ENCODE measurements around the gene WNT9B. TPM values are rescaled to one million over a fixed set of nuclear protein-coding genes. Genes with fewer than 3 reads are reported as not detected.

The WNT9B gene
- total and polyA plus RNA-seq, 2 donors: 0.02 to 0.05 TPM

DNA sequence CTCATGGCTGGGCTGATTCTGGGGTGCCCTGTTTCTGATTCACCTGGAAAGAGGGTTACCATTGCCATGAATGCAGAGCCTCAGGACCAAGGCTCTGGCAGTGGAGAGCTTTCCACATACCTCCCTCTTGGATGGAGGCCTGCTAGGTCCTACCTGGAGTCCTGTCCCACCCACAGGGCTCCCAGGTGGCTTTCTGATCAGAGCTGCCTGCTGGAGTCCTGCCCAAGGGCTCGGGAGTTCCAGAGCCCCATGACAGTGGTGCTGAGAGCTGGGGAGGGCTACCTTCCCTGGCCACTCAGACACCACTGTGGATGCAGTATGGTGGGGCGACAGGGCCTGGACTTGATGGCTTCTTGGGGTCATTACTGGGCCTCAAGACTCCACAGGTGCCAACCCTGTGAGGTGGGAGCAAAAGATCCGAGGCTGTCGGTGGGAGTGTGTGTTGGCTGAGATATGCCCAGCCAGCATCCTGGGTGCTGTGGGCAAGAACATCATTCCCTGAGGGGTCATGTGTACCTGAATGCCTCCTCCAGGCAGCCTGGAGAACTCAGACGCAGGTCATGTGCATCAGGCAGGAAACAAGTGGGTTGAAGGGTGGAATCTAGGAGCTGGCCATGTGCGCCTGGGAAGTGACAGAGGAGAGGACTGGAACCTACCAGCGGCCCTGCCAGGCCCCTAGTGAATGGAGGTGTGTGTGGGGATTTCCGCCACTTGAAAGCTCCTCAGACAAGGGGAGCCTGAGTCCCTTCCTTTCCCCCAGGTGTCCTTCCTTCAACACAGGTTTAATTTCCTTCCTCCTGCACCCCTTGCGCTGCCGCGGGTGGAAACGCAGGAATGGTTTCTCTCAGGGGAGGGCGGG, 30.6 kb upstream of the WNT9B start:
- H3K36me3 ChIP-seq (ENCODE audit: control insufficient read depth in 2 of 2, insufficient read depth in 2 of 2, low read length in 1 of 2): no peaks in the 10 kb centered on the region
- peaks cover 59 to 91% of the 10 kb centered on the region in 2 donors for H3K27me3 ChIP-seq (ENCODE audit: control insufficient read depth in 2 of 2, insufficient read depth in 1 of 2, low read length in 1 of 2)
- WGBS: 47% methylated on average over 13 of the region's 13 CpGs
- DNase-seq (ENCODE audit: low read depth in 6 of 9, low spot score in 9 of 9): no peak
- H3K4me3 ChIP-seq (ENCODE audit: low read length in 2 of 2): no peak overlapping the region
- H3K27ac ChIP-seq (ENCODE audit: low read depth in 1 of 2, low read length in 1 of 2): no peak overlapping the region
- H3K9me3 ChIP-seq (ENCODE audit: control insufficient read depth in 2 of 2, insufficient read depth in 1 of 2, low read length in 1 of 2): peaks cover 0 to 2% of the 10 kb centered on the region in 2 donors
- H3K4me1 ChIP-seq (ENCODE audit: control insufficient read depth in 2 of 2, insufficient read depth in 2 of 2, low read length in 2 of 2): peaks cover 9 to 15% of the 10 kb centered on the region in 2 donors

DNA sequence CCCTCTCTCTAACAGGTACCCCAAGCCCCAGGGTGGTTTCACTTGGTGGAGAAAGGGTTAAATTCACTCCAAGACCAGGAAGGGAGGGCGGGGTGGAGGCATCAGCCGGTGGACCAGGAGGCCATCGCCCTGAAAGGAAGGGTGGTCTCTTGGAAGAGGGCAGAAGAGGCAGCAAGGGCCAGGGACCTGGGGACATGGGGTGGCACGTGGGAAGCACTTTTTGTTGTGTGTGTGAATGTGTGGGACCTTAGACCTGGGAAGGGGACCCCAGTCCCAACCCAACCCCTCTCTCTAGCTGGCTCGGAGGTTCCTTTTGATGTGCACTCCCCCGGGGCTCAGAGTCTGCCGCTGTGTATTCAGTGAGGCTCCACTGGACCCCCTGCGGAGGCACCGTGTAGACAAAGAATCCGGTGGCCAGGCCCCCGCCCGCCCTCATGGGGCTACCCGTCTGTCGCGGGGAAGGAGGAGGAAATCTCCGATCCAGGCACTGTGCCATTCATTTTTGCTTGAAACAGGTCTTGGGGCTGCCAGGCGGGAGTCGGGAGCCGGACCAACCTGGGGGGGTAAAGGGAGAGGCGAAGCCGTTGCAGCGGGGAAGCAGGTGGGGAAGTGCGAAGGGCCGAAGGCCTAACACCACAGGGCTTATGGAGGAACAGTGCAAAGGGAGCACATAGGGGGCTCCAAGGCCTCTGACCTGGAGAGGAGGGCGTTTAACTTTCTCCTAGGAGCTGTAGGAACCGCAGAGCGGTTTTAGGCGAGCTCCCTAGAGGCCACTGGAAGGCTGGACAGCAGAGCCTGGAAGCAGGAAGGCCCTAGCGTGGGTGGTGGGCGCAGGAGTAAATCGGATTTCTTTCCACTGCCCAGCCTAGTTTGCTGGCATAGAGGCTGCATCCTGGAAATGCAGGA, 29.6 kb upstream of the WNT9B start:
- 34% methylated on average over 31 of the region's 31 CpGs for WGBS

DNA sequence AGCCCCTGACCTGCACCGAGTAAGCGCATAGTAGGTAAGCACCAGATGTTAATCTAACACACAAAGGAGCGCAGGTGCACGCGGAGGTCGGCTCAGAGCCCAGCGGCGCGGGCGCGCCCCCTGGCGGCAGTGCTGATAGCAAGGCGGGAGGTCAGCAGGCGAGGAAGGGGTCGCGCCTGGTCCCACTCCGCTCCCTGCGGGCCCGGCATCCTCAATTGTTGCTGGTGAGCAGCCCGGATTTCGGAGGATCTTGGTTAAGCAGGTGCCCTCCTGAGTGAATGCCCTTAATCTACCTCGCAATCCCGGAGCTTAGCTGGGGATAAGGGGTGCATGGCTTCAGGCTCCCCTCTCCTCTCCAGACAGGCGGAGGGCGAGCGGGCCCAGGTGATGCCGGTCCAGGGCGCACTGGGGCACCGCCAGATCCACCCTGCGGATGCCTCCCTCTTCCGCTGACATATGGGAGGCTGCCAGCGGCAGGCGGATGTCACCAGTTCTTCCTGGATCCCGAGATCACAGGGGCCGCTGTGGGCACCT, 28.9 kb upstream of the WNT9B start:
- H3K4me1 ChIP-seq (ENCODE audit: control insufficient read depth in 2 of 2, insufficient read depth in 2 of 2, low read length in 2 of 2): peaks cover 9 to 15% of the 10 kb centered on the region in 2 donors
- peaks cover 0 to 2% of the 10 kb centered on the region in 2 donors for H3K9me3 ChIP-seq (ENCODE audit: control insufficient read depth in 2 of 2, insufficient read depth in 1 of 2, low read length in 1 of 2)
- peaks cover 57 to 78% of the 10 kb centered on the region in 2 donors for H3K27me3 ChIP-seq (ENCODE audit: control insufficient read depth in 2 of 2, insufficient read depth in 1 of 2, low read length in 1 of 2)
- H3K36me3 ChIP-seq (ENCODE audit: control insufficient read depth in 2 of 2, insufficient read depth in 2 of 2, low read length in 1 of 2): no peaks in the 10 kb centered on the region
- DNase-seq (ENCODE audit: low read depth in 6 of 9, low spot score in 9 of 9): peak in 4 of 9 donors; percentile 5 to 34 (median 26)
- no peak overlapping the region for H3K27ac ChIP-seq (ENCODE audit: low read depth in 1 of 2, low read length in 1 of 2)
- no peak overlapping the region for H3K4me3 ChIP-seq (ENCODE audit: low read length in 2 of 2)
- WGBS: 30% methylated on average over 35 of the region's 35 CpGs

More for the DNA sequence above, 29.6 kb upstream of the WNT9B start:
- no peak for DNase-seq (ENCODE audit: low read depth in 6 of 9, low spot score in 9 of 9)
- Histone ChIP-seq H3K4me3 (ENCODE audit: low read length in 2 of 2) (no peak overlapping the region), H3K4me1 (ENCODE audit: control insufficient read depth in 2 of 2, insufficient read depth in 2 of 2, low read length in 2 of 2) (peaks cover 9 to 15% of the 10 kb centered on the region in 2 donors), H3K9me3 (ENCODE audit: control insufficient read depth in 2 of 2, insufficient read depth in 1 of 2, low read length in 1 of 2) (peaks cover 0 to 2% of the 10 kb centered on the region in 2 donors), H3K36me3 (ENCODE audit: control insufficient read depth in 2 of 2, insufficient read depth in 2 of 2, low read length in 1 of 2) (no peaks in the 10 kb centered on the region), H3K27me3 (ENCODE audit: control insufficient read depth in 2 of 2, insufficient read depth in 1 of 2, low read length in 1 of 2) (peaks cover 58 to 85% of the 10 kb centered on the region in 2 donors), H3K27ac (ENCODE audit: low read depth in 1 of 2, low read length in 1 of 2) (no peak overlapping the region)

DNA sequence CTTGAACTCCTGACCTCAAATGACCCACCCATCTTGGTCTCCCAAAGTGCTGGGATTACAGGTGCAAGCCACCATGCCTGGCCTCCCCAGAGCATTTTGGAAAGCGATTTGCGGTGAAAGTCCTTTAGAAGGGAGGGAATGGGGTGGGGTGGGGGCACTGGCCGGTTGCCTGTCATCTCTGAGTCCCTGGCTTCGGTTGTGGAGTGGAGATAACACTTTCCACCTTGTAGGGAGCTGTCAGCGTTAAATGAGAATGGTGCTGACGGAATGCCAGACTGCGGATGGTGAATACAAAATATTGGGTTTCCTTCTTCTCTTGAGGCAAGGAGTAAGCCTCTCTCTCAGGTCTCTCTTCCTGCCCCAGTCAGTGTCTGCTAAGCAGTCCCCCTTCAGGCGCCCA, 27.7 kb upstream of the WNT9B start:
- no peak overlapping the region for H3K27ac ChIP-seq (ENCODE audit: low read depth in 1 of 2, low read length in 1 of 2)
- no peak overlapping the region for H3K4me3 ChIP-seq (ENCODE audit: low read length in 2 of 2)
- 91% methylated on average over 8 of the region's 8 CpGs for WGBS
- peaks cover 6 to 11% of the 10 kb centered on the region in 2 donors for H3K4me1 ChIP-seq (ENCODE audit: control insufficient read depth in 2 of 2, insufficient read depth in 2 of 2, low read length in 2 of 2)
- no peaks in the 10 kb centered on the region for H3K36me3 ChIP-seq (ENCODE audit: control insufficient read depth in 2 of 2, insufficient read depth in 2 of 2, low read length in 1 of 2)
- DNase-seq (ENCODE audit: low read depth in 6 of 9, low spot score in 9 of 9): no peak
- H3K27me3 ChIP-seq (ENCODE audit: control insufficient read depth in 2 of 2, insufficient read depth in 1 of 2, low read length in 1 of 2): peaks cover 48 to 70% of the 10 kb centered on the region in 2 donors
- H3K9me3 ChIP-seq (ENCODE audit: control insufficient read depth in 2 of 2, insufficient read depth in 1 of 2, low read length in 1 of 2): peaks cover 0 to 2% of the 10 kb centered on the region in 2 donors

DNA sequence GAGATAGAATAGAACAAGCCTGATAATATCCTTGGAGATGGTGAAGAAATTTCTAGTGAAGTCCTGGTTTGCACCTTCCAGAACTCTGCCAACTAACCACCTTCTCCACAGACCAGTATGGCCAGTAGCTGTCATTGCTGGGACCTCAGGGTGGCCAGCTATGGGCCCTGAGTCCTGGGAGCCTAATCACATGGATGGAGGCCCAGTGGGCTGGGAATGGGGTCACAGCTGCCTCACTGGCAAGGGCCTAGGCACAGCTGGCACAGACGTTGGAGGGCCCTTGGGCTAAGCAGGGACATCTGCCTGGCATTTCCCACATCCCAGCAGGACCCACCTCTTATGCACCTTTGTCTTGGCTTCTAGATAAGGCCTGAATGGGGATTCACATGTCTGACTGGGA, 25.3 kb upstream of the WNT9B start:
- 89% methylated on average over 1 of the region's 1 CpG for WGBS
- peaks cover 26 to 50% of the 10 kb centered on the region in 2 donors for H3K27me3 ChIP-seq (ENCODE audit: control insufficient read depth in 2 of 2, insufficient read depth in 1 of 2, low read length in 1 of 2)
- no peaks in the 10 kb centered on the region for H3K4me1 ChIP-seq (ENCODE audit: control insufficient read depth in 2 of 2, insufficient read depth in 2 of 2, low read length in 2 of 2)
- H3K9me3 ChIP-seq (ENCODE audit: control insufficient read depth in 2 of 2, insufficient read depth in 1 of 2, low read length in 1 of 2): peaks cover 0 to 2% of the 10 kb centered on the region in 2 donors
- H3K4me3 ChIP-seq (ENCODE audit: low read length in 2 of 2): no peak overlapping the region
- no peak for DNase-seq (ENCODE audit: low read depth in 6 of 9, low spot score in 9 of 9)
- no peak overlapping the region for H3K27ac ChIP-seq (ENCODE audit: low read depth in 1 of 2, low read length in 1 of 2)
- no peaks in the 10 kb centered on the region for H3K36me3 ChIP-seq (ENCODE audit: control insufficient read depth in 2 of 2, insufficient read depth in 2 of 2, low read length in 1 of 2)

DNA sequence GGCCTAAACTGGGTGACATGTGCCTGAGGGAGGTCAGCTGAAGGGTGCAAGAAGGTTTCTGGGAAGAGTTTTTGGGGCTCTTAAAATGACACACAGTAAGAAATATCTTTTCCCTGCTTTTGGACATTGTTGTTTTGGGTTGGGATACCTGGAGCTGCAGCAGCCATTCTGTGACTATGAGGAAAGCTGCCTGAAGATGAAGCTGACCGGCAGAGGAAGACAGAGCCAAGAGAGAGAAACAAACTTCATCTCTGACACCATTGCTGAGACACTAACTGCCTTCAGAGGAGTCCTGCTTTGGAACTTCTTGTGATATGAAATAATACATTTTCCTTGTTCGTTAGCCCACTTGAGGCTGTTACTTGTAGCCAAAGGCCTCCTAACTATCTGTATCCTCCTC, 24.1 kb upstream of the WNT9B start:
- no peak for DNase-seq (ENCODE audit: low read depth in 6 of 9, low spot score in 9 of 9)
- peaks cover 15 to 48% of the 10 kb centered on the region in 2 donors for H3K27me3 ChIP-seq (ENCODE audit: control insufficient read depth in 2 of 2, insufficient read depth in 1 of 2, low read length in 1 of 2)
- H3K36me3 ChIP-seq (ENCODE audit: control insufficient read depth in 2 of 2, insufficient read depth in 2 of 2, low read length in 1 of 2): no peaks in the 10 kb centered on the region
- H3K4me3 ChIP-seq (ENCODE audit: low read length in 2 of 2): no peak overlapping the region
- H3K4me1 ChIP-seq (ENCODE audit: control insufficient read depth in 2 of 2, insufficient read depth in 2 of 2, low read length in 2 of 2): no peaks in the 10 kb centered on the region
- H3K27ac ChIP-seq (ENCODE audit: low read depth in 1 of 2, low read length in 1 of 2): no peak overlapping the region
- 90% methylated on average over 2 of the region's 2 CpGs for WGBS
- peaks cover 0 to under 1% of the 10 kb centered on the region in 2 donors for H3K9me3 ChIP-seq (ENCODE audit: control insufficient read depth in 2 of 2, insufficient read depth in 1 of 2, low read length in 1 of 2)

DNA sequence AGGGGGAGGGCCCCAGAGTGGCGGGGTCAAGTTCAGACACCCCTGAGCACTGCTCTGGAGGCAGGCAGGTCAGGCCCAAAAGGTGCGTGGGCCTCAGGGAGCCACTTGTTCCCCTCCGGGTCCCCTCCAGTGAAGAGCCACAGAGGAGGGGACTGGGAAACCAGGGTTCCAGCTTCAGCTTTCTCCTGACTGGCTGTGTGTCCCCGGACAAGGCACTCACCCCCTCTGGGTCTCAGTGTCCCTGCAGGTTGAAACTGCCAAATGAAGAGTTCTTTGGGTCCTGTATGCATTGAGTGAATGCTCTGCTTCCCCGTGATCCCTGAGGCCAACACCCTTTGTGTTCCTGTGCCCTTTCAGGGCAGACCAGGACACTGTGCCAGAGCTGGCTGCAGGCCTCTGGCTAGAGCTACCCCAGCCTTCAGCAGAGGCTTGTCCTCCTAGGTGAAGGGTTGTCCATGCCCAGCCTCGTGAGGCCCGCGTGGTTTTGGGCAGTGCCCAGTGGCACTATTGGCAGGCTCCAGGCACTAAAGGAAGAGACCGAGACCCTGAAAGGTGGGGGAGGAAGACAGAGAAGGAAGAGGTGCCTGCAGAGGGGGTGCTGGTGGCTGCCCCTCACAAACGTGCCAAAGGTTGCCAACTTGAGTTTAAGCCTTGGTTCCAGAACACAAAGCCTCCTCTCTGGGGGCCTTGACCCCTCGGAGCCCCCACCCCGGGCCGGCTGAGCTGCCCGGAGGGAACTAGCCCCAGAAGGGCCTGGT, 19.6 kb upstream of the WNT9B start:
- Histone ChIP-seq H3K4me1 (ENCODE audit: control insufficient read depth in 2 of 2, insufficient read depth in 2 of 2, low read length in 2 of 2) (no peaks in the 10 kb centered on the region), H3K9me3 (ENCODE audit: control insufficient read depth in 2 of 2, insufficient read depth in 1 of 2, low read length in 1 of 2) (no peaks in the 10 kb centered on the region), H3K27me3 (ENCODE audit: control insufficient read depth in 2 of 2, insufficient read depth in 1 of 2, low read length in 1 of 2) (peaks cover 7 to 35% of the 10 kb centered on the region in 2 donors), H3K4me3 (ENCODE audit: low read length in 2 of 2) (no peak overlapping the region), H3K27ac (ENCODE audit: low read depth in 1 of 2, low read length in 1 of 2) (no peak overlapping the region), H3K36me3 (ENCODE audit: control insufficient read depth in 2 of 2, insufficient read depth in 2 of 2, low read length in 1 of 2) (no peaks in the 10 kb centered on the region)
- DNase-seq (ENCODE audit: low read depth in 6 of 9, low spot score in 9 of 9): no peak
- WGBS: 86% methylated on average over 14 of the region's 14 CpGs

DNA sequence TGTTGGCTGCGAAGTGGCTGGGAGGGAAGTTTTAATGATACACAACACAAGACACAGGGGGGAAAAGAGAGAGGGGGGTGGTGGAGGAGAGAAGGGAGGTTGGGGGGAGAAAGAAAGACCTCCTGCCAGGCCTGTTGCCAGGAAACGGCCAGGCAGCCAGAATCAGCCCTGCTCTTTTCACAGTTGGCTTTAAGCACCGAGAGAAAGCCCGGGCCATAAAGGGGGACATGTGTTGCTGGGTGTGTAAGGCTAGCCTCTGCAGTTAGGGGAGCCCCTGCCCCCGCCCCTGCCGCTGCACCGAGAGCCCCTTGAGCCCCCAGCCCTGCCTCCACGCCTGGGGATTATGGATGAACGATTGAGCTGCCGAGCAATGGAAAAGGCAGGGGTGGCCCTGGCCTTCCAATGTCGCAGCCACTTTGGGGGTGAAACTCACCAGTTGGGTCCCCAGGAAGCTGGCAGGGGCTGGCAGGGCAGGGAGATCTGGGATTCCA, 19.0 kb upstream of the WNT9B start:
- H3K27me3 ChIP-seq (ENCODE audit: control insufficient read depth in 2 of 2, insufficient read depth in 1 of 2, low read length in 1 of 2): peaks cover 5 to 35% of the 10 kb centered on the region in 2 donors
- no peak overlapping the region for H3K27ac ChIP-seq (ENCODE audit: low read depth in 1 of 2, low read length in 1 of 2)

More for the DNA sequence above, 19.0 kb upstream of the WNT9B start:
- DNase-seq (ENCODE audit: low read depth in 6 of 9, low spot score in 9 of 9): no peak
- H3K36me3 ChIP-seq (ENCODE audit: control insufficient read depth in 2 of 2, insufficient read depth in 2 of 2, low read length in 1 of 2): no peaks in the 10 kb centered on the region
- no peaks in the 10 kb centered on the region for H3K9me3 ChIP-seq (ENCODE audit: control insufficient read depth in 2 of 2, insufficient read depth in 1 of 2, low read length in 1 of 2)
- WGBS: 90% methylated on average over 11 of the region's 11 CpGs
- no peaks in the 10 kb centered on the region for H3K4me1 ChIP-seq (ENCODE audit: control insufficient read depth in 2 of 2, insufficient read depth in 2 of 2, low read length in 2 of 2)
- H3K4me3 ChIP-seq (ENCODE audit: low read length in 2 of 2): no peak overlapping the region

Data from thymus (tissue), 11 donors.